Fibroblast of lung (primary cell): ENCODE data around the gene SEC24D. TPM values are rescaled to one million over a fixed set of nuclear protein-coding genes. Genes with fewer than 3 reads are reported as not detected.
A peak's percentile ranks its signal among the peaks of the same experiment; 100 is the strongest.

Source experiments
- DNase-seq, 2 donors: peaks; one replicate each; pipeline versions ENCODE4 v3.0.0 to v3.0.0-alpha.2; 2010; ENCODE audit warnings: low read depth in 2 of 2
- H2AFZ ChIP-seq: 2 replicates; pipeline ENCODE4 v1.5.1; 2012; ENCODE audit warnings: low read length, control low read depth, inconsistent platforms
- H3K27ac ChIP-seq: 2 replicates; pipeline ENCODE4 v1.5.1; 2011; ENCODE audit warnings: low read length, control low read depth; ENCODE audit not compliant: insufficient read depth
- H3K27me3 ChIP-seq: 2 replicates; pipeline ENCODE4 v1.5.1; 2011; ENCODE audit warnings: mild to moderate bottlenecking, low read length; ENCODE audit not compliant: control insufficient read depth, insufficient read depth
- H3K36me3 ChIP-seq: 2 replicates; pipeline ENCODE4 v1.5.1; 2011; ENCODE audit warnings: low read length; ENCODE audit not compliant: control insufficient read depth, insufficient read depth
- H3K4me1 ChIP-seq: 2 replicates; pipeline ENCODE4 v1.5.1; 2011; ENCODE audit warnings: low read length; ENCODE audit not compliant: control insufficient read depth, insufficient read depth; ENCODE audit errors: extremely low read depth
- H3K4me2 ChIP-seq: 2 replicates; pipeline ENCODE4 v1.5.1; 2011; ENCODE audit warnings: low read length, control low read depth; ENCODE audit not compliant: insufficient read depth; ENCODE audit errors: extremely low read depth
- H3K4me3 ChIP-seq, 4 experiments: fragments of 200-600 bp in 1 of 4; sonication (generic) in 1 of 4; replicated peaks in 1 of 4; 2 replicates each; pipeline ENCODE4 v1.5.1; 2011 to 2016; ENCODE audit warnings: low read length in 4 of 4, low read depth in 3 of 4, mild to moderate bottlenecking in 3 of 4, control low read depth in 2 of 4, inconsistent platforms in 1 of 4, mixed read lengths in 1 of 4; ENCODE audit not compliant: insufficient read depth in 1 of 4; ENCODE audit errors: control extremely low read depth in 1 of 4
- H3K79me2 ChIP-seq: 2 replicates; pipeline ENCODE4 v1.5.1; 2012; ENCODE audit warnings: mild to moderate bottlenecking, low read length, inconsistent platforms; ENCODE audit not compliant: control insufficient read depth, insufficient read depth
- H3K9ac ChIP-seq: 2 replicates; pipeline ENCODE4 v1.5.1; 2011; ENCODE audit warnings: mild to moderate bottlenecking, low read length, control low read depth; ENCODE audit not compliant: insufficient read depth
- H3K9me3 ChIP-seq: 2 replicates; pipeline ENCODE4 v1.5.1; 2012; ENCODE audit warnings: low read depth, low read length; ENCODE audit not compliant: control insufficient read depth, insufficient read depth
- H4K20me1 ChIP-seq: 2 replicates; pipeline ENCODE4 v1.5.1; 2011; ENCODE audit warnings: low read length; ENCODE audit not compliant: control insufficient read depth, insufficient read depth; ENCODE audit errors: extremely low read depth
- EZH2 ChIP-seq: IDR thresholded peaks from 2 replicates; pipeline ENCODE4 v1.5.1; 2012; ENCODE audit warnings: low read length, control low read depth, mild to moderate bottlenecking; ENCODE audit errors: missing control alignments
- polyA plus RNA-seq, 2 donors: library from polyadenylated mRNA; depleted of rRNA in 1 of 2; stranded (reverse) in 1 of 2; unstranded in 1 of 2; fragments of >200 nt; gene quantifications; 2 replicates each; pipeline ENCODE4 v1.2.1, GENCODE V29; 2011 to 2012; ENCODE audit warnings: missing spikeins in 1 of 2
- total RNA-seq: library from RNA; depleted of rRNA; stranded (reverse); fragments of >200 nt; gene quantifications from 2 replicates; pipeline ENCODE4 v1.2.1, GENCODE V29; 2014
- TF ChIP-seq, protein P1 (sequence below), 2 donors: IDR thresholded peaks in 1 of 2; conservative IDR thresholded peaks in 1 of 2; 1 replicate in 1 of 2; 2 replicates in 1 of 2; pipeline ENCODE4 v1.5.1; 2011 to 2012; ENCODE audit warnings: low read length in 2 of 2, control low read depth in 1 of 2, inconsistent platforms in 1 of 2, low read depth in 1 of 2, mild to moderate bottlenecking in 1 of 2

The SEC24D gene
- total and polyA plus RNA-seq, 2 donors (not counting 1 experiment from before 2014, with no cell fraction given) = 64.6 to 105 TPM

DNA sequence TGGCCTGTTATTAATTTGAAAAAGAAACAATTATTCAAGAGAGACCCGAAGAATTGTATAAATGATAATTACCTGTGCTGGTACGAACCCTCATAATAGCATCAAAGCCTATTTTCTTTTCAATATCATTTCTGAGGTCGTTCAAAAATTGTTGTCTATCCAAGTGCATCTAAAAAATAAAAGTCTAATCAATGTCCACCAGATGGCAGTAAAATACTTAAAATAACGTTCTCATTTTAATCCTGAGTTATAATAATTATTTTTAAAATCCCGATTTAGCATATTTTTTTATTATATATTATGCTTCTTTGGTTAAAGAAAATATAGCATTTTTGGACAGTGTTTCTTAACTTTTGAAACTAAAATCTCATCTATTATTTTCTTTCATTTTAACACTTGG is 95.1 kb downstream of the SEC24D start:
- Histone ChIP-seq H3K27me3 (no peaks in the 10 kb centered on the region), H3K9ac (no peak overlapping the region), H3K4me2 (no peak overlapping the region), H3K4me3 (no peak overlapping the region), H4K20me1 (no peaks in the 10 kb centered on the region), H2AFZ (no peak overlapping the region), H3K36me3 (peaks cover 18% of the 10 kb centered on the region), H3K79me2 (peaks cover 2% of the 10 kb centered on the region), H3K9me3 (no peaks in the 10 kb centered on the region), H3K4me1 (peaks cover 8% of the 10 kb centered on the region), H3K27ac (peak overlapping the region; percentile 18)
- TF ChIP-seq, protein P1, sequence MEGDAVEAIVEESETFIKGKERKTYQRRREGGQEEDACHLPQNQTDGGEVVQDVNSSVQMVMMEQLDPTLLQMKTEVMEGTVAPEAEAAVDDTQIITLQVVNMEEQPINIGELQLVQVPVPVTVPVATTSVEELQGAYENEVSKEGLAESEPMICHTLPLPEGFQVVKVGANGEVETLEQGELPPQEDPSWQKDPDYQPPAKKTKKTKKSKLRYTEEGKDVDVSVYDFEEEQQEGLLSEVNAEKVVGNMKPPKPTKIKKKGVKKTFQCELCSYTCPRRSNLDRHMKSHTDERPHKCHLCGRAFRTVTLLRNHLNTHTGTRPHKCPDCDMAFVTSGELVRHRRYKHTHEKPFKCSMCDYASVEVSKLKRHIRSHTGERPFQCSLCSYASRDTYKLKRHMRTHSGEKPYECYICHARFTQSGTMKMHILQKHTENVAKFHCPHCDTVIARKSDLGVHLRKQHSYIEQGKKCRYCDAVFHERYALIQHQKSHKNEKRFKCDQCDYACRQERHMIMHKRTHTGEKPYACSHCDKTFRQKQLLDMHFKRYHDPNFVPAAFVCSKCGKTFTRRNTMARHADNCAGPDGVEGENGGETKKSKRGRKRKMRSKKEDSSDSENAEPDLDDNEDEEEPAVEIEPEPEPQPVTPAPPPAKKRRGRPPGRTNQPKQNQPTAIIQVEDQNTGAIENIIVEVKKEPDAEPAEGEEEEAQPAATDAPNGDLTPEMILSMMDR (conservative IDR thresholded peaks at IDR 0.05 in 1 of 2, IDR thresholded peaks at IDR 0.05 in 1 of 2; ENCODE audit: low read depth in 1 of 2, low read length in 2 of 2) = peak in 1 of 2 donors; percentile 9
- no peak for TF ChIP-seq EZH2
- peak in 1 of 2 donors; percentile 66 for DNase-seq

DNA sequence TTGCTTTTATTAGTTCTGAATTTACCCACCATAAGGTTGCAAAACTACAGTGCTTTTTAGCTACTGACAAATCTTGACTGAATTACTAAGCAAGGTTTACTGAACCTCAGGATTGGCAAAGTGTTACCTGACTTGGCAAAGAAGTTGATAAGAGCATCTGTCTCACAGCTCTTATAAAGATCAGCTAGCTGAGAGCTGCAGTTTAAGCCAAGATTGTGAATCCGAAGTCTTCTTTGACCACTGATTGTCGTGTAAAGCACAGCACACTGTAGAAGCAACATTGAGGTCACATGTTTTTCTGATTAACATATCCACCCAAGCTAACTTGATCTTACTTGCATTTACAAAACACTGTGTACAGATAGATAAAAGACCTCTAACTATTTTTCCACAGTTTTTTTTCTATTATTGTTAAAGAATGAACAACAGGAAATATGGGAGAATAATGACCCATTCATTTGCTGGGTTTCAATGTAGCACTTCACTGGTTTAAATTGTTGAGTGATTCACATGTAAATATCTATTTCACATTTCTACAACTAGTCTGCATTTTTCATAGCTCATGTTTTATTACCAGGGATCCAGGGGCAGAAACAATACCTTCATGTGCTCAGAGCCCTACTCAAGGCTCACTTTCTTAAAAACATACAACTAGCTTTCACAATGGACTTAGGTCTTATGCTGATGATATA is 96.8 kb downstream of the SEC24D start:
- Histone ChIP-seq H4K20me1 (no peaks in the 10 kb centered on the region), H3K79me2 (peaks cover 2% of the 10 kb centered on the region), H3K9me3 (no peaks in the 10 kb centered on the region), H3K9ac (no peak overlapping the region), H3K36me3 (peaks cover 15% of the 10 kb centered on the region), H2AFZ (no peak overlapping the region), H3K4me2 (no peak overlapping the region), H3K27ac (no peak overlapping the region), H3K27me3 (no peaks in the 10 kb centered on the region), H3K4me1 (peaks cover 8% of the 10 kb centered on the region), H3K4me3 (no peak overlapping the region)
- DNase-seq = no peak
- TF ChIP-seq, protein P1 (conservative IDR thresholded peaks at IDR 0.05 in 1 of 2, IDR thresholded peaks at IDR 0.05 in 1 of 2; ENCODE audit: low read depth in 1 of 2, low read length in 2 of 2) = no peak
- TF ChIP-seq EZH2 = no peak

DNA sequence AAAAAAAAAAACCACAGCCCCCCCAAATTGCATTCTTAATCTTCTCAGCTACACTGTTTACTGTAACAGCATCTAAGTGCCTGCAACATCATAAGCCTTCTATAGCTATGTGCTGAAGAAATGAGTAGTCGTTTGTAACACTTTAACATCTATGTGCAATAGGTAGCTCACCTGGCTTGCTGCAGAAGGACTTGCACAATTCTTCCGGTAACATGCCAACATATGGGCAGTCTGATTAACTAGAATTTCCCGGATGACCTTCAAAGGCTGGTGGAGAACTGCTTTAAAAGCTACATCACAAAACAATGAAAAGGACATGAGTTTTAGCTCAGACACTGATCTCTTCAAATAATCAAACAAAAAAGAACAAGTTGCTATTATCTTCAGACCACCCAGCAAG is 97.8 kb downstream of the SEC24D start:
- Histone ChIP-seq H4K20me1 (no peaks in the 10 kb centered on the region), H3K9me3 (no peaks in the 10 kb centered on the region), H3K27me3 (no peaks in the 10 kb centered on the region), H3K79me2 (peaks cover 2% of the 10 kb centered on the region), H3K4me3 (no peak overlapping the region), H3K9ac (no peak overlapping the region), H3K4me1 (peaks cover 11% of the 10 kb centered on the region), H3K4me2 (no peak overlapping the region), H2AFZ (no peak overlapping the region), H3K36me3 (peaks cover 12% of the 10 kb centered on the region), H3K27ac (no peak overlapping the region)
- no peak for DNase-seq
- TF ChIP-seq, protein P1 (conservative IDR thresholded peaks at IDR 0.05 in 1 of 2, IDR thresholded peaks at IDR 0.05 in 1 of 2; ENCODE audit: low read depth in 1 of 2, low read length in 2 of 2) = no peak
- no peak for TF ChIP-seq EZH2
